CD4-positive, alpha-beta T cell treated with Interleukin-1 beta for 1 hour (primary cell): ENCODE measurements around the gene CATSPERB.
"Not testable (repeated sequence)": the region's sequence is repeated elsewhere in the genome, so short reads cannot be mapped to it uniquely, and the experiment has no call there.

Source experiments
- DNase-seq, 2 donors: peaks; one replicate each; pipeline ENCODE4 v3.0.0-alpha.2; 2020 to 2022

CATSPERB gene

DNA sequence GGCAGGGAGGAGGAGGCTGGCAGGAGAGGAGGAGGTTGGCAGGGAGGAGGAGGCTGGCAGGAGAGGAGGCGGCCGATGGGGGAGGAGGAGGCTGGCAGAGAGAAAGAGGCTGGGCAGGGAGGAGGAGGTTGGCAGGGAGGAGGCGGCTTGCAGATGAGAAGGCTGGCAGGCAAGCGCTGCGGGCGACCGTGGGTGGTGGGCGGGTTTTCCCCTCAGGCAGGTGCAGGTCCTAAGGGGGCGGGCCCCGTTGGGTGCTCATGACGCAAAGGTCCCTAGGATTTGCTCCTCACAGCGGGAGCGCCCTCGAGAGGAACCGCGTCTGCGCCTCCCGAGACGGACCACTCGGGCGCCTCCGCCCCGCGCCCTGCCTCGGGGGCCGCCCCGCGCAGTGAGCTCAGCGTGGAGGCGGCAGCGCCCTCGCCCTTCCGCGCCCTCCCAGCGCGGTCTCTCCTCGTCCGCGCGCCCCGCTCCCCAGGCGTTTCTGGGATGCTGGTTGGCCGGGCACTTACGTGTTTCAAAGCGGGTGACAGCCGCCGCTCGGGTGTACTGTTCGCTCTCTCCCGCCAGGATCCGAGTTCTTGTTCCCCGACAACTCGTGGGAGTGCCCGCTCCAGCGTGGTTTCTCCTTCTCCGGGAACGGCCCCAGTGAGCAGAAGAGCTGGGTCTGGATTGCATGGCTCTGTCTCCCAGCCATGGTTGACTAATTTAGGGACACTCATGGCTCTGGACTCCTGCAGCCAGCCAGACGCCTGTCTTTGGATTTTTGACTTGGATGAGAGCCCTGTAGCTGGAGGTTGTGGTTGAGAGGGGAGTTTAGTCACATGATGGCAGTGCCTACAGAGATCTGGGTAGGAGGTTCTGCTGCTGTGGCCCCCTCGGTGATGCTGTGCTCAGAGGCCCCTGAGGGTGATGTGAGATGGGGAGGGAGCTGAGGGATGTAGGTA lies 157.7 kb downstream of the CATSPERB start:
- DNase-seq: peak; percentile 66 to 74

- no peak for DNase-seq
Measured at GRCh38 chr14:91573528-91573893, 158.4 kb downstream of the CATSPERB start.

DNA sequence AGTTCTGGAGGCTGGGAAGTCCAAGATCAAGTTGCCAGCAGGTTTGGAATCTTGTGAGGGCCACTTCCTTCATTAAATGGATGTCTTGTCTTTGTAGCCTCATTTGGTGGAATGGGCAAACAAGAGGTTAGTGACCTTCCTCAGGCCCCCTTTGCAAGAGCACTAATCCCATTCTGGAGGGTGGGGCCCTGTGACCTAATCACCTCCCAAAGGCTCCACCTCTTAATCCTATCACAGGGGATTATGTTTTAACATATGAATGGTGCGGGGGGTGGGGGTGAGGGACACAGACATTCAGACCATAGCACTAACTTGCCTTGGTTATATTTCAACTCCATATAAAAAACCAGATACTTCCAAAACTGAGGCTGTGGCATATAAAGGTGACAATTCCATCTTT lies 161.9 kb downstream of the CATSPERB start:
- no peak for DNase-seq

- no peak for DNase-seq
Measured at GRCh38 chr14:91569301-91569700, 162.6 kb downstream of the CATSPERB start.

DNA sequence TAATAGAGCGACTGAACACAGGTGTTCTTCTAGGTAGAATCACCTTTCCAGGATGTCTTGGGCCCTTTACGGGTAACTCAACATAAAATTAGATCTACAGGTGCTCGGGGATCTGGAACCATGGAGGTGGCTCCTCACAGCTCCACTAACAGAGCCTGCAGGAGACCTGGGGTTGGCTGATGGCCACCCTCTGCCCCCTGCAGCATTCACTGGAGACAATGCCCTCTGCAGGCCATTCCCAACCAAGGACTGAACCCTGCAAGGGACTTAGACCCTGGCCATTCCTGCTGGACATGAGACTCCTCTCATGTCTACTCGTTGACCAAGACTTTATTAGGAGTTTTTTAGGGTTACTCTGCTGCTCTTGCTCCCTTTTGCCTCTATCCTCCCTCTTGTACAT lies 163.3 kb downstream of the CATSPERB start:
- DNase-seq: no peak

- not testable (repeated sequence) for DNase-seq
Measured at GRCh38 chr14:91567827-91568226, 164.1 kb downstream of the CATSPERB start.

DNA sequence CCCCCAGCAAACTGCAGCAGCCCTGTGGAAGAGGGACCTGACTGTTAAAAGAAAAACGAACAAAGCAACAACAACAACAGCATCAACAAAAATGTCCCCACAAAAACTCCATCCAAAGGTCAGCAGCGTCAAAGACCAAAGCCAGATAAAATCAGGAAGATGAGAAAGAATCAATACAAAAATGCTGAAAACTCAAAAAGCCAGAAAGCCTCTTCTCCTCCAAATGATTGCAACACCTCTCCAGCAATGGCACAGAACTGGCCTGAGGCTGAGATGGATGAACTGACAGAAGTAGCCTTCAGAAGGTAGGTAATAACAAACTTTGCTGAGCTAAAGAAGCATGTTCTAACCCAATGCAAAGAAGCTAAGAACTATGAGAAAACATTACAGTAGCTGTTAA lies 176.4 kb downstream of the CATSPERB start:
- DNase-seq: no peak

DNA sequence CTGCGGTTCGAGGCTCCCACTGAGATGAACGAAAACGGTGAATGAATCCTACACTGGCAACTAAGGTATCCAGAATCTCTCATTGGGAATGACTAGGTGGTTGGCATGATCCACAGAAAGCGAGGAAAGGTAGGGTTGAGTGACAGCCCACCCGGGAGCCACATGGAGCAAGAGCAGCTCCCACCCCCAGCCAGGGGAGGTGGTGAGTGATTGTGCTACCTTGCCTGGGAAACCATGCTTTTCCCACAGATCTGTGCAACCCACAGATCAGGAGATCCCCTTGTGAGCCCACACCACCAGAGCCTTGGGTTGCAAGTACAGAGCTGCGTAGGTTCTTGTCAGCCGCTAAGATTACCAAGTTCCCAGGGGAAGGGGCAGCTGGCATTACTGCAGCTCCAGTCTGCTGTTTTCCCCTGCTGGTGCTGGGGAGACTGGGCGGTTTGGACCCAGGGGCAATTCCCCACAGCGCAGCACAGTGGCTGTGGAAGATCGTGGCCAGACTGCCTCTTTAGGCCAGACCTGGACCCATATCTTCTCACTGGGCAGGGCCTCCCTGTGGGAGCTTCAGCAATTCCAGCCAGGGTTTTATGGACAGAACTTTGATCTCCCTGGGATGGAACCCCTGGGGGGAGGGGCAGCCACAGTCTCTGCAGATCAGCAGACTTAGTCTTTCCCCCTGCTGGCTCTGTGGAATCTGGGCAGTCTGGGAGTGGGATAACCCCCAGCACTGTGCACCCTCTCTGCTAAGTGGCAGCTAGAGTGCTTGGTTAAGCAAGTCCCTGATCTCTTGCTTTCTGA lies 177.2 kb downstream of the CATSPERB start:
- no peak for DNase-seq

GRCh38 chr14:91548108-91548507 lies 183.8 kb downstream of the CATSPERB start:
- no peak for DNase-seq

DNA sequence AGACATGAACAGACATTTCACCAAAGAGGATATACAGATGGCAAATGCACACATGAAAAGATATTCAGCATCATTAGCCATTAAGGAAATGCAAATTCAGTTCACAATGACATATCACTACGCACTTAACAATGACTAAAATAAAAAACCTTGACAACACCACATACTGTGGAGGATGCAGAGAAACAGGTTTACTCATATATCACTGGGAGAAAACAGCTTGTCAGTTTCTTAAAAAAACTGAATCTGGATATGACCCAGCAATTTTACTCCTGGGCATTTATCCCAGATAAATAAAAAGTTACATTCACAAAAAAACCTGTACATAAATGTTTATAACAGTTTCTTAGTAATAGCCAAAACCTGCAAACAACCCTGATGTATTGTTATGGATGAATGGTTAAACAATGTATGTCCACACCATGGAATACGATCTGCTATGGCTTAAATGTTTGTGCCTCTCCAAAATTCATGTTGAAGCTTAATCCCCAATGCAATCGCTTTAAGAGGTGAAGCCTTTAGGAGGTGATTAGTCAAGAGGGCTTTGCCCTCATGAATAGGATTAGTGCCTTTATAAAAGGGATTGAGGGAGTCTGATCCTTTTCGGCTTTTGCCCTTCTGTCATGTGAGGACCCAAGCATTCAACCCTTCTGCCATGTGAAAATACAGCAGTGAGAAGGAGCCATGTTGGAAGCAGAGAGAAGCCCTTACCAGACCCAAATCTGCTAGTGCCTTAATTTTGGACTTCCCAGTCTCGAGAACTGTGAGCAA lies 185.8 kb downstream of the CATSPERB start:
- no peak for DNase-seq

- no peak for DNase-seq
Measured at GRCh38 chr14:91545204-91545603, 186.7 kb downstream of the CATSPERB start.

GRCh38 chr14:91536327-91536726 lies 195.6 kb downstream of the CATSPERB start:
- no peak for DNase-seq

GRCh38 chr14:91534059-91534458 lies 197.8 kb downstream of the CATSPERB start:
- not testable (repeated sequence) for DNase-seq

GRCh38 chr14:91533623-91534022 lies 198.3 kb downstream of the CATSPERB start:
- DNase-seq: no peak
